ENCODE measurements around the gene S100A3. TPM values are rescaled to one million over a fixed set of nuclear protein-coding genes. Genes with fewer than 3 reads are reported as not detected.

Gene S100A3
- total RNA-seq, 1 donor from 2014 or later = 8.7 TPM

DNA sequence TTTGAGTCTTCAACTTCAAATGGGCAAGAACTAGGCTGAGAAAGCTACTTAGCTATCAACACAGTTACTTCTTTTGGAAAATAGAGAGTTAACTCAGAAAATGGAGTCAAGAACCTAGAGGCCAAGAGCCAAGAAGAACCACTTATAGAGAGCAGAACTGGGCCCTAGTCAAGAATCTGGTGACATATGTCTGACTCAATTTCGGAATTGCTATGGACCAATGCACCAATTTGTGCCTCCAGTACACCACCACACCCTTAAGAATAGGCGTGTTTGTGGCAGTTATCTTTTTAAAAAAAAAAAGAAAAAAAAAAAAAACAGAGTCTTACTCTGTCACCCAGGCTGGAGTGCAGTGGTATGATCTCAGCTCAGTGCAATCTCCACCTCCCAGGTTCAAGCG, 8.8 kb upstream of the S100A3 start:
- H3K36me3 Mint-ChIP-seq (ENCODE audit: low read depth) = no peaks in the 10 kb centered on the region
- no peak for DNase-seq (ENCODE audit: low spot score)
- H3K27me3 Mint-ChIP-seq (ENCODE audit: low read depth) = no peaks in the 10 kb centered on the region
- peaks cover 22% of the 10 kb centered on the region for H3K4me1 Mint-ChIP-seq (ENCODE audit: low read depth)
- no peaks in the 10 kb centered on the region for H3K9me3 Mint-ChIP-seq (ENCODE audit: low read depth)
- TF ChIP-seq CTCF (IDR thresholded peaks at IDR 0.05) = no peak
- no peak overlapping the region for H3K4me3 Mint-ChIP-seq (ENCODE audit: unreplicated experiment)
- no peak overlapping the region for H3K27ac Mint-ChIP-seq (ENCODE audit: unreplicated experiment)

DNA sequence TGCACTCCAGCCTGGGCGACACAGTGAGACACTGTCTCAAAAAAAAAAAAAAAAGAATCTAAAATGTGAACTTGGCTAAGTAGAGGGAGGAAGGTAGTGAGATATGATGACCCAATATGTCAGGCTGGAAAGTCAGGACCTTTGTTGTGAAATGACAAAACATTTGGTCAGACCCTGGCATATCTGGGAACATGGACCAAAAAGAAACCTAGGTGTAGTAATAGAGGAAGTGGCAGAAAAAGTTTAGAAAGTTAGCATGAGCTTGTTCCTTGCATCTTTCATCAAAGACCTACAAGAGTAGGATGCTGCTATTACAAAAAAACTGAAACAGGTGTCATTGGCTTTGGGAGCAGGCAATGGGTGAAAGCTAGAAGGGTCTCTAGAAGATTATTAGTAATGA, 7.3 kb upstream of the S100A3 start:
- Mint-ChIP-seq H3K9me3 (ENCODE audit: low read depth) (no peaks in the 10 kb centered on the region), H3K4me1 (ENCODE audit: low read depth) (peaks cover 19% of the 10 kb centered on the region), H3K27ac (ENCODE audit: unreplicated experiment) (no peak overlapping the region), H3K36me3 (ENCODE audit: low read depth) (no peaks in the 10 kb centered on the region), H3K27me3 (ENCODE audit: low read depth) (no peaks in the 10 kb centered on the region), H3K4me3 (ENCODE audit: unreplicated experiment) (no peak overlapping the region)
- no peak for DNase-seq (ENCODE audit: low spot score)
- TF ChIP-seq CTCF (IDR thresholded peaks at IDR 0.05) = no peak

DNA sequence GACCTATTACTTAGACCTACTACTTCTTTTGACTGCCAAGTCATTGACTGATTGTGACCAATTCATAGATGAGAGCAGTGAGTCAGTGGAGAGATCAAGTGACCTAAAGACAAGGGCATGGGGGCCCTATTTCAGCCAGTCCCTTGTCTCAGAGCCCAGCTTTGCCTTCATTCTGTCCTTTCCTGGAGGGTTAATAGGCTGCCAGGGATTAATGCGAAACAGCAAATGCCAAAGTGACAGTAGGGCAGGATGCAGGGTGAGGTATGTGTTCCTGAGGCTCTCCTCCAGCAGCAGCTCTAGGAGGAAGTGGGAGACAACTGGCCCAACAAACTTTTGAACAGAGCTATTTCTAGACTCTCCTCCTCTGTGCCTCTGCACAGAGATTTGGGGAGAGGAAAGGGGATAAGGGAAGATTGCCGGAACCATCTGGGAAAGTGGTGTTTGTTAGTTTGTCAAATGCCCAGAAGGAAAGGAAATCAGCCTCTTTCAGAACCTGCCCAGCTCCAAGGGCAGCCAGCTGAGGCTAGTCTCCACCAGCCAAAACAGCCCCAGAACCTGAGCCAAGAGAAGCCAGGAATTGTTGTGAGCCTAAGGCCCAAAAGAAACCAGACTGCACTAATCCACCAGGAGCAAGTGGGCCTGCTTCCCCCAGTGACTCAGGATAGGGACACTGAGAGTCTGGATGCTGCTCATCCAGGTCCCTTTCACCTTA, 4.9 kb upstream of the S100A3 start:
- no peaks in the 10 kb centered on the region for H3K9me3 Mint-ChIP-seq (ENCODE audit: low read depth)
- DNase-seq (ENCODE audit: low spot score) = no peak
- H3K4me3 Mint-ChIP-seq (ENCODE audit: unreplicated experiment) = no peak overlapping the region
- no peaks in the 10 kb centered on the region for H3K27me3 Mint-ChIP-seq (ENCODE audit: low read depth)
- TF ChIP-seq CTCF (IDR thresholded peaks at IDR 0.05) = no peak
- no peaks in the 10 kb centered on the region for H3K36me3 Mint-ChIP-seq (ENCODE audit: low read depth)
- peaks cover 38% of the 10 kb centered on the region for H3K4me1 Mint-ChIP-seq (ENCODE audit: low read depth)
- H3K27ac Mint-ChIP-seq (ENCODE audit: unreplicated experiment) = peak overlapping the region; percentile 92

DNA sequence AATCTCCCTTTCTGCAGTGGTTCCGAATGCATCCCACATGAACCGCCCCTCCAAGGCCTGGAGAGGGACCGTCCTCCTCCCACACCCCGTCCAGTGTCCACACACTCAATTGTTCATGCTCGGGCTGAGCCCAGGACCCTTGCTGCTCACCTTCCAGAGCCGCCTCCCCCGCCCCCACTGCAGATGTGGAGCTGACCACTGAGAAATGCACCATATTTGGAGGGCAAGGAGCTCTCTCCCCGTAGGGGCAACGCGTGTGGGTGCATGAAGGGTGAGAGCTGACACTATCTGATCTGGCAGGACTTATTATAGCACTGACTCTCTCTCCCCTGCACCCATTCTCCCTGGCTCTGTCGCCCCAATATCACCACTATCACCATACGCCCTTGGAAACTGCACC, 4.0 kb upstream of the S100A3 start:
- no peaks in the 10 kb centered on the region for H3K36me3 Mint-ChIP-seq (ENCODE audit: low read depth)
- peaks cover 47% of the 10 kb centered on the region for H3K4me1 Mint-ChIP-seq (ENCODE audit: low read depth)
- H3K27ac Mint-ChIP-seq (ENCODE audit: unreplicated experiment) = no peak overlapping the region
- H3K9me3 Mint-ChIP-seq (ENCODE audit: low read depth) = no peaks in the 10 kb centered on the region
- DNase-seq (ENCODE audit: low spot score) = no peak
- H3K4me3 Mint-ChIP-seq (ENCODE audit: unreplicated experiment) = no peak overlapping the region
- no peaks in the 10 kb centered on the region for H3K27me3 Mint-ChIP-seq (ENCODE audit: low read depth)
- no peak for TF ChIP-seq CTCF (IDR thresholded peaks at IDR 0.05)

DNA sequence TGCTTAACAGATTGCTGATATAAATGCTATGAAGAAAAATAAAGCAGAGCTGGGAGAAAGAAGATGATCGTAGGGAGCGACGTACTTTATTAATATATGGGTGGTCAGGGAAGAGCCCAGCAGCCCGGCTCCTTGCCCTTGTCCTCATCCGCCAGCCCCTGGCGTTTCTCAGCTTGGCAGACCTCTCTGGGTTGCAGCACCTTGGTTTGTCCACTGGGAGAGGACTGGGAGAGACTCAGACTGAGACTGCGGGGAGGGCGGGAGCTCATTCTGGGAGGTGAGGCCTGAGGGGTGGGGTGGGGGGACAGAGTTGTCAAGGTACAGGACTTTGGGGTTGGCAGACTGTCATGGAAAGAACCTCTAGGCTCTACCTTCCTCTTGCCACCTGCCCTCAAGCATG, 3.3 kb upstream of the S100A3 start:
- H3K36me3 Mint-ChIP-seq (ENCODE audit: low read depth) = no peaks in the 10 kb centered on the region
- DNase-seq (ENCODE audit: low spot score) = no peak
- no peaks in the 10 kb centered on the region for H3K9me3 Mint-ChIP-seq (ENCODE audit: low read depth)
- H3K27me3 Mint-ChIP-seq (ENCODE audit: low read depth) = no peaks in the 10 kb centered on the region
- peak overlapping the region; percentile 55 for H3K27ac Mint-ChIP-seq (ENCODE audit: unreplicated experiment)
- no peak overlapping the region for H3K4me3 Mint-ChIP-seq (ENCODE audit: unreplicated experiment)
- TF ChIP-seq CTCF (IDR thresholded peaks at IDR 0.05) = no peak
- peaks cover 55% of the 10 kb centered on the region for H3K4me1 Mint-ChIP-seq (ENCODE audit: low read depth)

All from chondrocyte (in vitro differentiated cells).